ENCODE measurements around the gene TTC31. TPM values are rescaled to one million over a fixed set of nuclear protein-coding genes. Genes with fewer than 3 reads are reported as not detected.
"Not testable (repeated sequence)": the region's sequence is repeated elsewhere in the genome, so short reads cannot be mapped to it uniquely, and the experiment has no call there.

The TTC31 gene
- total RNA-seq, 4 donors from 2014 or later = 20.4 to 45.5 (median 27.4) TPM

- DNase-seq (ENCODE audit: low spot score in 2 of 2) = no peak
- TF ChIP-seq CTCF (IDR thresholded peaks at IDR 0.05) = no peak
- no peak for TF ChIP-seq POLR2A (IDR thresholded peaks at IDR 0.05)
- no peak for TF ChIP-seq POLR2AphosphoS5 (IDR thresholded peaks at IDR 0.05)
- no peak for TF ChIP-seq EP300 (IDR thresholded peaks at IDR 0.05)
- no peaks in the 10 kb centered on the region for H3K27me3 ChIP-seq
- WGBS = under 1% methylated on average over 16 of the region's 27 CpGs
- peaks cover 42% of the 10 kb centered on the region for H3K4me1 ChIP-seq
- peak overlapping the region; percentile 61 for H3K4me3 ChIP-seq
- H3K9me3 ChIP-seq = no peaks in the 10 kb centered on the region
- peak overlapping the region; percentile 89 for H3K27ac ChIP-seq
- peaks cover 11% of the 10 kb centered on the region for H3K36me3 ChIP-seq
Observed at GRCh38 chr2:74457129-74457548, 25.7 kb upstream of the TTC31 start.

- TF ChIP-seq POLR2A (IDR thresholded peaks at IDR 0.05) = peak in 1 of 2 donors; percentile 23
- TF ChIP-seq EP300 (IDR thresholded peaks at IDR 0.05) = no peak
- peak in 1 of 3 donors; percentile 52 for TF ChIP-seq POLR2AphosphoS5 (IDR thresholded peaks at IDR 0.05)
- TF ChIP-seq CTCF (IDR thresholded peaks at IDR 0.05) = no peak
- Histone ChIP-seq H3K4me1 (peaks cover 42% of the 10 kb centered on the region), H3K4me3 (peak overlapping the region; percentile 61), H3K9me3 (no peaks in the 10 kb centered on the region), H3K27ac (peak overlapping the region; percentile 89), H3K27me3 (no peaks in the 10 kb centered on the region), H3K36me3 (peaks cover 16% of the 10 kb centered on the region)
- DNase-seq (ENCODE audit: low spot score in 2 of 2) = peak; percentile 85
- WGBS = 0% methylated on average over 24 of the region's 46 CpGs
Observed at GRCh38 chr2:74457549-74458131, 25.2 kb upstream of the TTC31 start.

GRCh38 chr2:74458132-74458937 is 24.5 kb upstream of the TTC31 start, which contains the start of gene WBP1:
WBP1 (plus strand) TSS chr2:74458438; CDS start chr2:74458603, 165 bp downstream.
- Histone ChIP-seq H3K9me3 (no peaks in the 10 kb centered on the region), H3K4me3 (peak within 1 kb of the TSS; percentile 61), H3K36me3 (peaks cover 22% of the 10 kb centered on the region), H3K27me3 (no peaks in the 10 kb centered on the region), H3K4me1 (peaks cover 42% of the 10 kb centered on the region), H3K27ac (peak within 1 kb of the TSS; percentile 89)
- WGBS = 0% methylated on average over 6 of the region's 38 CpGs
- peak; percentile 100 for DNase-seq (ENCODE audit: low spot score in 2 of 2)
- TF ChIP-seq POLR2A (IDR thresholded peaks at IDR 0.05) (peak in 1 of 2 donors; percentile 22), CTCF (IDR thresholded peaks at IDR 0.05) (no peak), POLR2AphosphoS5 (IDR thresholded peaks at IDR 0.05) (peak in 2 of 3 donors; percentile 26 to 48), EP300 (IDR thresholded peaks at IDR 0.05) (no peak)

- Histone ChIP-seq H3K9me3 (no peaks in the 10 kb centered on the region), H3K27ac (peak overlapping the region; percentile 77), H3K4me3 (peak overlapping the region; percentile 61), H3K27me3 (no peaks in the 10 kb centered on the region), H3K36me3 (peaks cover 22% of the 10 kb centered on the region), H3K4me1 (peaks cover 45% of the 10 kb centered on the region)
- 0% methylated on average over 10 of the region's 10 CpGs for WGBS
- no peak for DNase-seq (ENCODE audit: low spot score in 2 of 2)
- TF ChIP-seq POLR2AphosphoS5 (IDR thresholded peaks at IDR 0.05) (no peak), POLR2A (IDR thresholded peaks at IDR 0.05) (no peak), EP300 (IDR thresholded peaks at IDR 0.05) (no peak), CTCF (IDR thresholded peaks at IDR 0.05) (no peak)
Observed at GRCh38 chr2:74458938-74459363, 23.9 kb upstream of the TTC31 start.

- not testable (repeated sequence) for H3K27ac ChIP-seq; H3K9me3 ChIP-seq; DNase-seq (ENCODE audit: low spot score in 2 of 2); H3K27me3 ChIP-seq
- WGBS = 72% methylated on average over 13 of the region's 13 CpGs
- H3K4me3 ChIP-seq = peak overlapping the region; percentile 61
- H3K4me1 ChIP-seq = peaks cover 48% of the 10 kb centered on the region
- H3K36me3 ChIP-seq = peaks cover 22% of the 10 kb centered on the region
Observed at GRCh38 chr2:74459503-74460118, 23.3 kb upstream of the TTC31 start.

- not testable (repeated sequence) for DNase-seq (ENCODE audit: low spot score in 2 of 2)
- WGBS = 69% methylated on average over 8 of the region's 10 CpGs
Observed at GRCh38 chr2:74460187-74460586, 22.7 kb upstream of the TTC31 start.

More at GRCh38 chr2:74460187-74460586, 22.7 kb upstream of the TTC31 start:
- H3K4me1 ChIP-seq = peaks cover 47% of the 10 kb centered on the region
- not testable (repeated sequence) for H3K27me3 ChIP-seq, H3K27ac ChIP-seq, H3K4me3 ChIP-seq, H3K9me3 ChIP-seq
- peaks cover 22% of the 10 kb centered on the region for H3K36me3 ChIP-seq

All from suprapubic skin (tissue), 4 donors.